ENCODE measurements around the gene CPS1.

Gene CPS1

DNA sequence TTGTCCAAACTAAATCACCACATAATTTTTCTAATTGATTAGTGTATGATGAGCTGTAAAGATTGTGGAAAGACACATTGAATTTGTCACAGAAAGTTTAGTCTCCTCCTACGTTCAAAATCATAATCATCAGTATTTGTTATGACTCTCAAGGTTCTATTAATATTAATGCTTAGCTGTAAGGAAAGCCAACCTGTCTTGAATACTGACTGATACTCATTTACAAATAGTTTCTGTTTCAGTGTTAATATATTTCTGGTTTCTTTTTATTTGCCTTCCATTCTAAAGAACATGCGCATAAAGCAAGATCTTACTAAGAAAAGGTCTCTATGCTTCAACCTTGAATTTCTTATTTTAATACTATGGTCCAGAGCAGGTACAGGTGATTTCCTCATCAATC lies 55.1 kb downstream of the CPS1 start:
- TF ChIP-seq EZH2phosphoT487 (conservative IDR thresholded peaks at IDR 0.05; ENCODE audit: low read length), result no peak
- TF ChIP-seq, protein P1, sequence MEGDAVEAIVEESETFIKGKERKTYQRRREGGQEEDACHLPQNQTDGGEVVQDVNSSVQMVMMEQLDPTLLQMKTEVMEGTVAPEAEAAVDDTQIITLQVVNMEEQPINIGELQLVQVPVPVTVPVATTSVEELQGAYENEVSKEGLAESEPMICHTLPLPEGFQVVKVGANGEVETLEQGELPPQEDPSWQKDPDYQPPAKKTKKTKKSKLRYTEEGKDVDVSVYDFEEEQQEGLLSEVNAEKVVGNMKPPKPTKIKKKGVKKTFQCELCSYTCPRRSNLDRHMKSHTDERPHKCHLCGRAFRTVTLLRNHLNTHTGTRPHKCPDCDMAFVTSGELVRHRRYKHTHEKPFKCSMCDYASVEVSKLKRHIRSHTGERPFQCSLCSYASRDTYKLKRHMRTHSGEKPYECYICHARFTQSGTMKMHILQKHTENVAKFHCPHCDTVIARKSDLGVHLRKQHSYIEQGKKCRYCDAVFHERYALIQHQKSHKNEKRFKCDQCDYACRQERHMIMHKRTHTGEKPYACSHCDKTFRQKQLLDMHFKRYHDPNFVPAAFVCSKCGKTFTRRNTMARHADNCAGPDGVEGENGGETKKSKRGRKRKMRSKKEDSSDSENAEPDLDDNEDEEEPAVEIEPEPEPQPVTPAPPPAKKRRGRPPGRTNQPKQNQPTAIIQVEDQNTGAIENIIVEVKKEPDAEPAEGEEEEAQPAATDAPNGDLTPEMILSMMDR (IDR thresholded peaks at IDR 0.05; ENCODE audit: insufficient read depth, low read length, poor library complexity, severe bottlenecking), result no peak
- Histone ChIP-seq H4K20me1 (ENCODE audit: low read depth, low read length) (no peaks in the 10 kb centered on the region), H3K9me2 (replicated peaks; ENCODE audit: insufficient read depth, low read length) (no peaks in the 10 kb centered on the region), H3K4me2 (ENCODE audit: low read depth, low read length, poor library complexity, severe bottlenecking) (no peak overlapping the region), H3F3A (ENCODE audit: insufficient read depth) (no peaks in the 10 kb centered on the region), H3K9me3 (ENCODE audit: insufficient read depth, low read length) (no peaks in the 10 kb centered on the region), H3K27me3 (ENCODE audit: low read length) (no peaks in the 10 kb centered on the region), H3K27ac (ENCODE audit: low read depth, low read length) (no peak overlapping the region), H2AFZ (ENCODE audit: low read depth, low read length, severe bottlenecking) (no peak overlapping the region), H3K79me2 (ENCODE audit: insufficient read depth, low read length) (no peaks in the 10 kb centered on the region), H3K36me3 (ENCODE audit: low read length) (no peaks in the 10 kb centered on the region), H3K9ac (ENCODE audit: low read length) (no peak overlapping the region), H3K4me3 (ENCODE audit: insufficient read depth, low read length, poor library complexity, severe bottlenecking) (no peak overlapping the region)

- Histone ChIP-seq H3K27me3 (ENCODE audit: low read length) (no peaks in the 10 kb centered on the region), H3F3A (ENCODE audit: insufficient read depth) (no peaks in the 10 kb centered on the region)
- TF ChIP-seq, protein P1 (IDR thresholded peaks at IDR 0.05; ENCODE audit: insufficient read depth, low read length, poor library complexity, severe bottlenecking), result no peak
- TF ChIP-seq EZH2phosphoT487 (conservative IDR thresholded peaks at IDR 0.05; ENCODE audit: low read length), result no peak
Observed at GRCh38 chr2:210616074-210616473, 59.7 kb downstream of the CPS1 start.

GRCh38 chr2:210617318-210617717 lies 60.9 kb downstream of the CPS1 start:
- H3K9ac ChIP-seq (ENCODE audit: low read length), result no peak overlapping the region
- no peaks in the 10 kb centered on the region for H3K79me2 ChIP-seq (ENCODE audit: insufficient read depth, low read length)
- no peak overlapping the region for H3K27ac ChIP-seq (ENCODE audit: low read depth, low read length)
- H3K4me3 ChIP-seq (ENCODE audit: insufficient read depth, low read length, poor library complexity, severe bottlenecking), result no peak overlapping the region
- TF ChIP-seq, protein P1 (IDR thresholded peaks at IDR 0.05; ENCODE audit: insufficient read depth, low read length, poor library complexity, severe bottlenecking), result no peak
- no peak for TF ChIP-seq EZH2phosphoT487 (conservative IDR thresholded peaks at IDR 0.05; ENCODE audit: low read length)
- no peaks in the 10 kb centered on the region for H3F3A ChIP-seq (ENCODE audit: insufficient read depth)
- H3K4me2 ChIP-seq (ENCODE audit: low read depth, low read length, poor library complexity, severe bottlenecking), result no peak overlapping the region
- no peaks in the 10 kb centered on the region for H3K9me3 ChIP-seq (ENCODE audit: insufficient read depth, low read length)
- no peaks in the 10 kb centered on the region for H4K20me1 ChIP-seq (ENCODE audit: low read depth, low read length)
- H3K9me2 ChIP-seq (replicated peaks; ENCODE audit: insufficient read depth, low read length), result no peaks in the 10 kb centered on the region
- no peaks in the 10 kb centered on the region for H3K27me3 ChIP-seq (ENCODE audit: low read length)
- no peak overlapping the region for H2AFZ ChIP-seq (ENCODE audit: low read depth, low read length, severe bottlenecking)
- H3K36me3 ChIP-seq (ENCODE audit: low read length), result no peaks in the 10 kb centered on the region

More at GRCh38 chr2:210616074-210616473, 59.7 kb downstream of the CPS1 start:
- H3K9ac ChIP-seq (ENCODE audit: low read length), result no peak overlapping the region
- H3K4me2 ChIP-seq (ENCODE audit: low read depth, low read length, poor library complexity, severe bottlenecking), result no peak overlapping the region
- no peaks in the 10 kb centered on the region for H3K9me3 ChIP-seq (ENCODE audit: insufficient read depth, low read length)
- no peak overlapping the region for H3K27ac ChIP-seq (ENCODE audit: low read depth, low read length)
- H3K9me2 ChIP-seq (replicated peaks; ENCODE audit: insufficient read depth, low read length), result no peaks in the 10 kb centered on the region
- no peaks in the 10 kb centered on the region for H3K79me2 ChIP-seq (ENCODE audit: insufficient read depth, low read length)
- no peak overlapping the region for H2AFZ ChIP-seq (ENCODE audit: low read depth, low read length, severe bottlenecking)
- no peaks in the 10 kb centered on the region for H3K36me3 ChIP-seq (ENCODE audit: low read length)
- H4K20me1 ChIP-seq (ENCODE audit: low read depth, low read length), result no peaks in the 10 kb centered on the region
- H3K4me3 ChIP-seq (ENCODE audit: insufficient read depth, low read length, poor library complexity, severe bottlenecking), result no peak overlapping the region

Data from SU-DHL-6 (cell line).